IMR-90 (cell line): ENCODE data around the gene ARHGAP8. TPM values are rescaled to one million over a fixed set of nuclear protein-coding genes. Genes with fewer than 3 reads are reported as not detected.
"Not testable (repeated sequence)": the region's sequence is repeated elsewhere in the genome, so short reads cannot be mapped to it uniquely, and the experiment has no call there.

Experiments used
- ATAC-seq: fragments of 200-7000 bp; cut with Tn5 transposase; 2 replicates; pipeline ENCODE4 v1.9.1; 2020; ENCODE audit warnings: low read depth, mild to moderate bottlenecking, moderate library complexity
- BruUV-seq: library from RNA; stranded (reverse); fragments of 400-500 nt; replicated peaks from 2 replicates; lab custom pipeline; 2021; lab: Mats Ljungman, UMichigan
- CTCF ChIA-PET: fragments of 300-600 bp; formaldehyde crosslinking; extraction: SDS; loops from one replicate; lab custom pipeline; 2021; ENCODE audit warnings: antibody characterized with exemption; lab: Yijun Ruan, JAX
- POLR2A ChIA-PET: fragments of 300-600 bp; sonication (Branson Sonifier 250); formaldehyde crosslinking; loops from one replicate; lab custom pipeline; 2022; ENCODE audit warnings: antibody characterized with exemption; ENCODE audit not compliant: unreplicated experiment; lab: Charles Lee
- DNase-seq: peaks from one replicate; pipeline ENCODE4 v3.0.0; 2013
- H2AFZ ChIP-seq: replicated peaks from 2 replicates; pipeline ENCODE3; 2013; ENCODE audit warnings: low read length, mild to moderate bottlenecking; ENCODE audit not compliant: poor library complexity
- H2AK5ac ChIP-seq: 2 replicates; pipeline ENCODE4 v1.6.1; 2013; ENCODE audit warnings: low read depth, low read length, inconsistent platforms
- H2AK9ac ChIP-seq: replicated peaks from 2 replicates; pipeline ENCODE3; 2013; ENCODE audit warnings: mild to moderate bottlenecking, low read depth, low read length, moderate library complexity; ENCODE audit not compliant: poor library complexity
- H2BK120ac ChIP-seq: 2 replicates; pipeline ENCODE4 v1.6.1; 2013; ENCODE audit warnings: low read depth, low read length, inconsistent platforms
- H2BK15ac ChIP-seq: 3 replicates; pipeline ENCODE4 v1.6.1; 2013; ENCODE audit warnings: low read depth, low read length, inconsistent platforms
- H2BK20ac ChIP-seq: 2 replicates; pipeline ENCODE4 v1.6.1; 2013; ENCODE audit warnings: low read depth, mild to moderate bottlenecking, inconsistent platforms, low read length, moderate library complexity
- H2BK5ac ChIP-seq: 2 replicates; pipeline ENCODE4 v1.6.1; 2013; ENCODE audit warnings: mild to moderate bottlenecking, low read depth, low read length, inconsistent platforms; ENCODE audit not compliant: poor library complexity, severe bottlenecking
- H3K14ac ChIP-seq: replicated peaks from 2 replicates; pipeline ENCODE4 v1.6.1; 2013; ENCODE audit warnings: low read depth, low read length, inconsistent platforms
- H3K18ac ChIP-seq: 2 replicates; pipeline ENCODE4 v1.6.1; 2013; ENCODE audit warnings: low read depth, low read length, control low read depth
- H3K23ac ChIP-seq: 2 replicates; pipeline ENCODE4 v1.6.1; 2013; ENCODE audit warnings: low read depth, low read length, inconsistent platforms
- H3K27ac ChIP-seq: 2 replicates; pipeline ENCODE4 v1.5.1; 2013; ENCODE audit warnings: mild to moderate bottlenecking, control low read depth, low read length; ENCODE audit not compliant: insufficient read depth
- H3K27me3 ChIP-seq: 2 replicates; pipeline ENCODE4 v1.6.1; 2013; ENCODE audit warnings: low read length; ENCODE audit not compliant: control insufficient read depth, insufficient read depth
- H3K36me3 ChIP-seq: 2 replicates; pipeline ENCODE4 v1.6.1; 2013; ENCODE audit warnings: low read length, mixed read lengths; ENCODE audit not compliant: control insufficient read depth, insufficient read depth
- H3K4ac ChIP-seq: 2 replicates; pipeline ENCODE4 v1.6.1; 2013; ENCODE audit warnings: low read depth, low read length, inconsistent platforms
- H3K4me1 ChIP-seq: 2 replicates; pipeline ENCODE4 v1.6.1; 2013; ENCODE audit warnings: low read length, mixed read lengths; ENCODE audit not compliant: control insufficient read depth, insufficient read depth
- H3K4me2 ChIP-seq: 2 replicates; pipeline ENCODE4 v1.6.1; 2013; ENCODE audit warnings: low read depth, mild to moderate bottlenecking, control low read depth, low read length, moderate library complexity
- H3K4me3 ChIP-seq: 2 replicates; pipeline ENCODE4 v1.5.1; 2013; ENCODE audit warnings: low read depth, mild to moderate bottlenecking, control low read depth, low read length, moderate library complexity; ENCODE audit not compliant: insufficient read depth
- H3K56ac ChIP-seq: 2 replicates; pipeline ENCODE4 v1.6.1; 2013; ENCODE audit warnings: low read length, inconsistent platforms; ENCODE audit not compliant: insufficient read depth; ENCODE audit errors: extremely low read depth
- H3K79me1 ChIP-seq, 2 experiments: 2 replicates each; pipeline ENCODE4 v1.6.1; 2013; ENCODE audit warnings: low read length in 2 of 2, inconsistent platforms in 1 of 2, low read depth in 1 of 2
- H3K9ac ChIP-seq: 2 replicates; pipeline ENCODE4 v1.6.1; 2013; ENCODE audit warnings: low read depth, low read length, control low read depth
- H3K9me1 ChIP-seq: 2 replicates; pipeline ENCODE4 v1.6.1; 2013; ENCODE audit warnings: low read length, inconsistent platforms; ENCODE audit not compliant: insufficient read depth
- H3K9me3 ChIP-seq: 2 replicates; pipeline ENCODE4 v1.6.1; 2013; ENCODE audit warnings: low read length; ENCODE audit not compliant: control insufficient read depth, insufficient read depth
- H4K20me1 ChIP-seq: 2 replicates; pipeline ENCODE4 v1.6.1; 2013; ENCODE audit warnings: low read length, inconsistent platforms; ENCODE audit not compliant: insufficient read depth
- H4K5ac ChIP-seq: 2 replicates; pipeline ENCODE4 v1.6.1; 2013; ENCODE audit warnings: mild to moderate bottlenecking, low read depth, low read length, control low read depth
- H4K8ac ChIP-seq, 2 experiments: 2 replicates each; pipeline ENCODE4 v1.6.1; 2013; ENCODE audit warnings: low read depth in 2 of 2, low read length in 2 of 2, control low read depth in 1 of 2, inconsistent platforms in 1 of 2
- H4K91ac ChIP-seq: 2 replicates; pipeline ENCODE4 v1.6.1; 2013; ENCODE audit warnings: low read depth, low read length, inconsistent platforms; ENCODE audit not compliant: insufficient read depth
- WGBS, 2 experiments: methylation state at CpG; one replicate each; pipeline versions ENCODE4 v1.1.5 to v1.1.7; 2013; ENCODE audit warnings: missing lambda C conversion rate in 2 of 2; ENCODE audit not compliant: insufficient read length in 1 of 2; ENCODE audit errors: extremely low coverage in 2 of 2; 5-methylcytosine and 5-hydroxymethylcytosine counted together
- dilution Hi-C: fragments of 300-500 bp; cut with HindIII; formaldehyde crosslinking; loops from one replicate; pipeline ENCODE4 v1.14.3; 2018; ENCODE audit warnings: low sequenced_read_pairs; ENCODE audit not compliant: unreplicated experiment
- in situ Hi-C: fragments of 300-500 bp; cut with MboI; formaldehyde crosslinking; loops from 3 replicates; pipeline ENCODE4 v1.14.3; 2019; ENCODE audit warnings: low sequenced_read_pairs, inconsistent platforms, mixed read lengths
- intact Hi-C: fragments of 100-400 bp; cut with micrococcal nuclease; formaldehyde crosslinking; loops from 2 replicates; pipeline ENCODE4 v1.10.0; 2022
- polyA plus RNA-seq, 3 experiments: library from polyadenylated mRNA; depleted of rRNA; stranded (reverse); fragments of >200 nt; gene quantifications; 2 replicates each; pipeline ENCODE4 v1.2.3, GENCODE V29; 2012; ENCODE audit warnings: low replicate concordance in 1 of 3
- total RNA-seq: library from RNA; depleted of rRNA; stranded (reverse); fragments of >200 nt; gene quantifications from 2 replicates; pipeline ENCODE4 v1.2.3, GENCODE V29; 2012

Gene ARHGAP8
- total and polyA plus RNA-seq, 2 of the 4 experiments (the other 2 are of a cell fraction), result 0.18 to 0.21 TPM

DNA sequence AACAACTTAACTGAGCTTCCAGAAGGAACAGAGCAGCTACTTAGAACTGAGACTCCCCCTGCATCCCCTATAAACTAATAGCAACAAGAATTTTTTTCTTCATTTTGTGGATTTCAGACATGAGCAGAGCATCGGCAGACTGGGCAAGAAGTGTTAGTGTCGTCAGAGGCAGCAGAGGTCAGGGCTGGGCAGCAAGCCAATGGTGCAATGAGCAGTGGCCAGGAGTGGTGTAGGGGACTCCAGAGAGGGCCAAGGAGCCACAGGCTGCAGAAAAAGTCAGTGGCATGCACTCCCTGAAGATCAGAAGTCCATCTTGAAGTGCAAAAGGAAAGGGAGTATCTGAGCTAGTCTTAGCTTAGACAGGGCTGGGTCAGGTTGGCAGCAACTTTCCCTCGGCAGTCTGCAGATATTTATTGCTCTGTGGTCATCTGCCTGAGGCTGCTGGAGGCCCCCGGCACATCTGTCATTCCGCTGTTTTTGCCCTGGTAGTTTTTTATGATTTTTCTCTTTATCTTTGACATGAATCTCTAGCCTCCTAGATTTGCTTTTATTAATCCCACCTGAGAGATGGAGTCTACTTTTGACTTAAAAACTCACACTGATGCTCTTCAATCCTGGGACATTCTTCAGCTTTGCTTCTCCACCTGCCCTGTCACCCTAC lies 152.2 kb downstream of the ARHGAP8 start:
- H3K4me3 ChIP-seq, H3K27me3 ChIP-seq, H3K4me1 ChIP-seq, H3K4ac ChIP-seq, BruUV-seq, ATAC-seq, H2AFZ ChIP-seq, H3K14ac ChIP-seq, H2AK5ac ChIP-seq, H2BK5ac ChIP-seq, in situ Hi-C loops, H2AK9ac ChIP-seq, H3K79me1 ChIP-seq, H2BK20ac ChIP-seq, H3K27ac ChIP-seq, H4K8ac ChIP-seq, H3K56ac ChIP-seq, H3K9ac ChIP-seq, H2BK15ac ChIP-seq, H4K91ac ChIP-seq, dilution Hi-C loops, H4K20me1 ChIP-seq, H3K23ac ChIP-seq, DNase-seq, H3K18ac ChIP-seq, POLR2A ChIA-PET, H3K9me1 ChIP-seq, H2BK120ac ChIP-seq, H3K4me2 ChIP-seq, H4K5ac ChIP-seq, H3K36me3 ChIP-seq, intact Hi-C loops: not testable (repeated sequence)
- CTCF ChIA-PET, result interaction anchor here (0.6 kb wide), 1 partner anchor 239 kb away, joined by 3 read pairs; no protein-coding TSS in a partner anchor
- H3K9me3 ChIP-seq, result peaks cover 14% of the 10 kb centered on the region
- 20% methylated on average over 1 of the region's 5 CpGs; no CpG with 5 or more reads in 1 of the 2 experiments for WGBS, 2 experiments
